Panc1 (cell line): ENCODE data around the gene OR52K1. TPM values are rescaled to one million over a fixed set of nuclear protein-coding genes. Genes with fewer than 3 reads are reported as not detected.

ENCODE experiments used
- ATAC-seq: fragments of 200-7000 bp; cut with Tn5 transposase; 2 replicates; pipeline ENCODE4 v1.9.1; 2020; ENCODE audit warnings: mild to moderate bottlenecking, moderate library complexity
- BruUV-seq: library from RNA; stranded (reverse); fragments of 400-500 nt; replicated peaks from 2 replicates; lab custom pipeline; 2021; lab: Mats Ljungman, UMichigan
- CTCF ChIA-PET: fragments of 300-600 bp; sonication (Branson Sonifier 250); formaldehyde crosslinking; loops from one replicate; lab custom pipeline; 2022; ENCODE audit warnings: antibody characterized with exemption; lab: Charles Lee
- POLR2A ChIA-PET: fragments of 300-600 bp; sonication (Branson Sonifier 250); formaldehyde crosslinking; loops from one replicate; lab custom pipeline; 2022; ENCODE audit warnings: antibody characterized with exemption; lab: Charles Lee
- DNase-seq: peaks from one replicate; pipeline ENCODE4 v3.0.0-alpha.2; 2010; ENCODE audit warnings: low read depth, low spot score
- H3K27ac ChIP-seq: 2 replicates; pipeline ENCODE4 v1.5.1; 2011; ENCODE audit warnings: mild to moderate bottlenecking, low read length, inconsistent platforms
- H3K27me3 ChIP-seq: fragments of 200-500 bp; sonication (Bioruptor generic); 2 replicates; pipeline ENCODE4 v1.6.0; 2014; ENCODE audit warnings: low read length, inconsistent platforms; ENCODE audit not compliant: control insufficient read depth, insufficient read depth
- H3K36me3 ChIP-seq: fragments of 200-500 bp; sonication (Bioruptor generic); 2 replicates; pipeline ENCODE4 v1.5.1; 2014; ENCODE audit warnings: inconsistent platforms, mild to moderate bottlenecking, low read length, moderate library complexity; ENCODE audit not compliant: control insufficient read depth, insufficient read depth
- H3K4me1 ChIP-seq: 2 replicates; pipeline ENCODE4 v1.5.1; 2011; ENCODE audit warnings: inconsistent platforms, mild to moderate bottlenecking, low read length, moderate library complexity; ENCODE audit not compliant: control insufficient read depth, insufficient read depth
- H3K4me3 ChIP-seq, 2 experiments: 2 replicates each; pipeline ENCODE4 v1.5.1; 2011 to 2012; ENCODE audit warnings: low read depth in 2 of 2, low read length in 2 of 2, mild to moderate bottlenecking in 2 of 2, inconsistent platforms in 1 of 2, moderate library complexity in 1 of 2
- H3K9me3 ChIP-seq: fragments of 200-500 bp; sonication (Bioruptor generic); 2 replicates; pipeline ENCODE4 v1.5.1; 2014; ENCODE audit warnings: low read depth, mild to moderate bottlenecking, inconsistent platforms, low read length, moderate library complexity; ENCODE audit not compliant: control insufficient read depth, insufficient read depth
- POLR2AphosphoS5 ChIP-seq: IDR thresholded peaks from 2 replicates; pipeline ENCODE4 v1.6.1; 2012; ENCODE audit warnings: mild to moderate bottlenecking, low read depth, low read length, moderate library complexity
- SIN3A ChIP-seq: IDR thresholded peaks from 2 replicates; pipeline ENCODE4 v1.6.1; 2012; ENCODE audit warnings: low read depth, mild to moderate bottlenecking, low read length, moderate library complexity, borderline replicate concordance; ENCODE audit not compliant: insufficient read depth
- TCF7L2 ChIP-seq: IDR thresholded peaks from 2 replicates; pipeline ENCODE4 v1.6.1; 2011; ENCODE audit warnings: mild to moderate bottlenecking, low read depth, low read length, inconsistent platforms
- in situ Hi-C: cut with HindIII; loops from 2 replicates; pipeline ENCODE4 v1.10.0; 2016; ENCODE audit warnings: low sequenced_read_pairs, low pct_unique_long_range_greater_than_20kb
- intact Hi-C: fragments of 100-400 bp; cut with micrococcal nuclease; formaldehyde crosslinking; loops from one replicate; pipeline ENCODE4 v1.10.0; 2022; ENCODE audit not compliant: unreplicated experiment
- total RNA-seq: library from RNA; stranded (reverse); gene quantifications from one replicate; pipeline ENCODE4 v1.2.1, GENCODE V29; 2021; ENCODE audit not compliant: unreplicated experiment
- TF ChIP-seq, protein P1 (sequence below): fragments of 450-650 bp; IDR thresholded peaks from 2 replicates; pipeline ENCODE4 v1.5.1; 2017; ENCODE audit warnings: mild to moderate bottlenecking
- TF ChIP-seq, protein P2 (sequence below), 2 experiments: IDR thresholded peaks; 2 replicates each; pipeline ENCODE4 v1.6.1; 2011 to 2012; ENCODE audit warnings: low read depth in 2 of 2, control low read depth in 1 of 2, low read length in 1 of 2, mild to moderate bottlenecking in 1 of 2, moderate library complexity in 1 of 2; ENCODE audit not compliant: insufficient read depth in 1 of 2

OR52K1 gene
- total RNA-seq, 1 experiment from 2014 or later: not detected

DNA sequence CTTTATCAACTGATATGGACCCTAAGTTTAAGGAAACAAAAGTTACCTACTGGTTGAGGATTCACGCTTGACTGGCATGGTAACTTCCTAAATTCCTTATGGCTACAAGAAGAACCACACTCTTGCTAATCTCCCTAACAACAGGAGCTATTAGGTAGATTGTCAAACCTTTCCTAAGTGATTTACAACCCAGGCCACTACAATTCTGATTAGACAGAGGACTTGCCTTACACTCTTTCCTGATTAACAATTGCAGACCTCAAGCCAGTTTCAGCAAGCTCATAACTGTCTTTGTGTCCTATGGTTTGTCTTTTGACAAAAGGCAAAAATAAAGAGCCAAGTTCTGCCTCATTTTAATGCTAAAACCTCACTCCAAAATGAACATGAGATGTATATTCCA lies 17.0 kb upstream of the OR52K1 start:
- TF ChIP-seq POLR2AphosphoS5: no peak
- TF ChIP-seq, protein P1, sequence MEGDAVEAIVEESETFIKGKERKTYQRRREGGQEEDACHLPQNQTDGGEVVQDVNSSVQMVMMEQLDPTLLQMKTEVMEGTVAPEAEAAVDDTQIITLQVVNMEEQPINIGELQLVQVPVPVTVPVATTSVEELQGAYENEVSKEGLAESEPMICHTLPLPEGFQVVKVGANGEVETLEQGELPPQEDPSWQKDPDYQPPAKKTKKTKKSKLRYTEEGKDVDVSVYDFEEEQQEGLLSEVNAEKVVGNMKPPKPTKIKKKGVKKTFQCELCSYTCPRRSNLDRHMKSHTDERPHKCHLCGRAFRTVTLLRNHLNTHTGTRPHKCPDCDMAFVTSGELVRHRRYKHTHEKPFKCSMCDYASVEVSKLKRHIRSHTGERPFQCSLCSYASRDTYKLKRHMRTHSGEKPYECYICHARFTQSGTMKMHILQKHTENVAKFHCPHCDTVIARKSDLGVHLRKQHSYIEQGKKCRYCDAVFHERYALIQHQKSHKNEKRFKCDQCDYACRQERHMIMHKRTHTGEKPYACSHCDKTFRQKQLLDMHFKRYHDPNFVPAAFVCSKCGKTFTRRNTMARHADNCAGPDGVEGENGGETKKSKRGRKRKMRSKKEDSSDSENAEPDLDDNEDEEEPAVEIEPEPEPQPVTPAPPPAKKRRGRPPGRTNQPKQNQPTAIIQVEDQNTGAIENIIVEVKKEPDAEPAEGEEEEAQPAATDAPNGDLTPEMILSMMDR: no peak
- POLR2A ChIA-PET: no interaction called here
- no TSS peak for BruUV-seq
- no peaks in the 10 kb centered on the region for H3K9me3 ChIP-seq
- no peak overlapping the region for H3K27ac ChIP-seq
- H3K4me3 ChIP-seq: no peak overlapping the region
- ATAC-seq (no peak), DNase-seq (no peak)
- CTCF ChIA-PET: interaction anchor here (0.7 kb wide), 1 partner anchor 28 kb away, joined by 3 read pairs; no protein-coding TSS in a partner anchor
- no peaks in the 10 kb centered on the region for H3K36me3 ChIP-seq
- intact Hi-C loops (no loop called here), in situ Hi-C loops (no loop called here)
- no peaks in the 10 kb centered on the region; the same call in 1 of the 2 replicates for H3K27me3 ChIP-seq
- H3K4me1 ChIP-seq: no peaks in the 10 kb centered on the region

DNA sequence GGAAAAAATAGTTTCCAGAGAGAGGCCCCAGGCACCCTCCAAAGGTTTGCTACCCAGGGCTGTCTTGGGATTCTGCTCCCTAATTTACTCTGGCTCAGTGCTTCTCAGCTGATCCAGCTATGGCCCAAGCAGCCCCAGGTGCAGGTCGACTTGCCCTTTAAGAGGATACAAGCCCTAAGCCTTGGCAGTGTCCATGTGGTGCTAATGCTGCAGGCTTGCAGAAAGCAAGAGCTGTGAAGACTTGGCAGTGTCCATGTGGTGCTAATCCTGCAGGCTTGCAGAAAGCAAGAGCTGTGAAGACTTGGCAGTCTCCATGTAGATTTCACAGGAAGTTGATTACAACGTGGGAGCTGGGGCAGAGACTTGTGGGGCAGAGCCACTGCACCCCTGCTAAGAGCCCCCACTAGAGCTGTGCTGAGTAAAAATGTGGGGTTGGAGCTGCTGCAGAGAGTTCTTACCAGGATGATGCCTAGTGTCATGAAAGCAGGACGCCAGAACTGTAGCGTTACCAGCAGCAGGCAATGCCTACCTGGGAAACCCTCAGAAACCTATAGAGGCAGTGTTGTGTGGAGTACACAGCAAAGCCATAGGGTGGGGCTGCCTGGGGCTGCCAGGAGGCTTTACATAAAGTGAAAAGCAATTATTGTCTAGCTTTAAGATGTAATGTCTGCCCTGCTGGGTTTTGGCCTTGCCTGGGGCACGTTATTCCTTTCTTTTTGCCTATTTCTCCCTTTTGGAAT lies 16.1 kb upstream of the OR52K1 start:
- Histone ChIP-seq H3K27me3 (no peaks in the 10 kb centered on the region; the same call in 1 of the 2 replicates), H3K4me3 (no peak overlapping the region), H3K27ac (no peak overlapping the region), H3K4me1 (no peaks in the 10 kb centered on the region), H3K9me3 (no peaks in the 10 kb centered on the region), H3K36me3 (no peaks in the 10 kb centered on the region)
- in situ Hi-C loops (no loop called here), intact Hi-C loops (no loop called here)
- no peak for ATAC-seq
- BruUV-seq: no TSS peak
- DNase-seq: no peak
- POLR2A ChIA-PET: no interaction called here
- TF ChIP-seq, protein P1: no peak
- no peak for TF ChIP-seq TCF7L2
- TF ChIP-seq, protein P2, sequence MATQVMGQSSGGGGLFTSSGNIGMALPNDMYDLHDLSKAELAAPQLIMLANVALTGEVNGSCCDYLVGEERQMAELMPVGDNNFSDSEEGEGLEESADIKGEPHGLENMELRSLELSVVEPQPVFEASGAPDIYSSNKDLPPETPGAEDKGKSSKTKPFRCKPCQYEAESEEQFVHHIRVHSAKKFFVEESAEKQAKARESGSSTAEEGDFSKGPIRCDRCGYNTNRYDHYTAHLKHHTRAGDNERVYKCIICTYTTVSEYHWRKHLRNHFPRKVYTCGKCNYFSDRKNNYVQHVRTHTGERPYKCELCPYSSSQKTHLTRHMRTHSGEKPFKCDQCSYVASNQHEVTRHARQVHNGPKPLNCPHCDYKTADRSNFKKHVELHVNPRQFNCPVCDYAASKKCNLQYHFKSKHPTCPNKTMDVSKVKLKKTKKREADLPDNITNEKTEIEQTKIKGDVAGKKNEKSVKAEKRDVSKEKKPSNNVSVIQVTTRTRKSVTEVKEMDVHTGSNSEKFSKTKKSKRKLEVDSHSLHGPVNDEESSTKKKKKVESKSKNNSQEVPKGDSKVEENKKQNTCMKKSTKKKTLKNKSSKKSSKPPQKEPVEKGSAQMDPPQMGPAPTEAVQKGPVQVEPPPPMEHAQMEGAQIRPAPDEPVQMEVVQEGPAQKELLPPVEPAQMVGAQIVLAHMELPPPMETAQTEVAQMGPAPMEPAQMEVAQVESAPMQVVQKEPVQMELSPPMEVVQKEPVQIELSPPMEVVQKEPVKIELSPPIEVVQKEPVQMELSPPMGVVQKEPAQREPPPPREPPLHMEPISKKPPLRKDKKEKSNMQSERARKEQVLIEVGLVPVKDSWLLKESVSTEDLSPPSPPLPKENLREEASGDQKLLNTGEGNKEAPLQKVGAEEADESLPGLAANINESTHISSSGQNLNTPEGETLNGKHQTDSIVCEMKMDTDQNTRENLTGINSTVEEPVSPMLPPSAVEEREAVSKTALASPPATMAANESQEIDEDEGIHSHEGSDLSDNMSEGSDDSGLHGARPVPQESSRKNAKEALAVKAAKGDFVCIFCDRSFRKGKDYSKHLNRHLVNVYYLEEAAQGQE (IDR thresholded peaks at IDR 0.05; ENCODE audit: insufficient read depth in 1 of 2, low read depth in 2 of 2, low read length in 1 of 2): no peak
- no peak for TF ChIP-seq SIN3A
- TF ChIP-seq POLR2AphosphoS5: no peak
- CTCF ChIA-PET: no interaction called here
